K562 (cell line): Measurements from ENCODE around the gene LYAR. TPM values are rescaled to one million over a fixed set of nuclear protein-coding genes. Genes with fewer than 3 reads are reported as not detected.

Experiments
- ATAC-seq: fragments of 200-7000 bp; cut with Tn5 transposase; 3 replicates; pipeline ENCODE4 v1.9.1; 2020; ENCODE audit warnings: moderate library complexity
- BruUV-seq: library from RNA; stranded (reverse); fragments of 400-500 nt; replicated peaks from 2 replicates; lab custom pipeline; 2021; lab: Mats Ljungman, UMichigan
- CTCF ChIA-PET: fragments of 300-600 bp; formaldehyde crosslinking; extraction: SDS; loops from one replicate; lab custom pipeline; 2021; ENCODE audit warnings: low intra/inter-chr PET ratio; lab: Yijun Ruan, JAX
- POLR2A ChIA-PET: fragments of 300-600, 350-650 bp; sonication (Branson Sonifier 250); formaldehyde crosslinking; extraction: SDS; loops from one replicate; lab custom pipeline; 2021; ENCODE audit warnings: antibody characterized with exemption, inconsistent platforms; lab: Yijun Ruan, JAX
- DNase-seq, 4 experiments: peaks; one replicate each; pipeline versions ENCODE4 v3.0.0 to v3.0.0-alpha.2; 2011 to 2018; ENCODE audit warnings: low spot score in 3 of 4, mixed read lengths in 3 of 4; ENCODE audit errors: extremely low read depth in 1 of 4
- FAIRE-seq: peaks from 2 replicates; lab custom pipeline; 2011; peaks lifted over from hg19 to GRCh38; lab: Jason Lieb, UNC
- H2AFZ ChIP-seq: 2 replicates; pipeline ENCODE4 v1.6.0; 2011; ENCODE audit warnings: low read depth, low read length, control low read depth, inconsistent platforms
- H3K27ac ChIP-seq: fragments of 200-600 bp; 3 replicates; pipeline ENCODE4 v1.8.0; 2011; ENCODE audit warnings: low read depth, mild to moderate bottlenecking, control low read depth, inconsistent platforms, low read length, moderate library complexity, mixed read lengths; ENCODE audit errors: extremely low read depth
- H3K27me3 ChIP-seq, 2 experiments: fragments of 300-600 bp in 1 of 2; 2 replicates in 1 of 2; 3 replicates in 1 of 2; pipeline versions ENCODE4 v1.6.0 to v1.8.0; 2011; ENCODE audit warnings: inconsistent platforms in 2 of 2, low read length in 2 of 2, mild to moderate bottlenecking in 1 of 2, mixed read lengths in 1 of 2, moderate library complexity in 1 of 2; ENCODE audit not compliant: control insufficient read depth in 2 of 2, insufficient read depth in 2 of 2
- H3K36me3 ChIP-seq: fragments of 300-600 bp; 3 replicates; pipeline ENCODE4 v1.8.0; 2011; ENCODE audit warnings: mild to moderate bottlenecking, low read length, inconsistent platforms; ENCODE audit not compliant: control insufficient read depth, insufficient read depth
- H3K4me1 ChIP-seq, 2 experiments: fragments of 200-600 bp in 1 of 2; replicated peaks in 1 of 2; 2 replicates in 1 of 2; 3 replicates in 1 of 2; pipeline versions ENCODE4 v1.5.1 to v1.8.0; 2011; ENCODE audit warnings: inconsistent platforms in 2 of 2, low read length in 2 of 2, mild to moderate bottlenecking in 1 of 2, mixed read lengths in 1 of 2, moderate library complexity in 1 of 2; ENCODE audit not compliant: control insufficient read depth in 2 of 2, insufficient read depth in 2 of 2
- H3K4me2 ChIP-seq: 2 replicates; pipeline ENCODE4 v1.6.1; 2011; ENCODE audit warnings: low read length, control low read depth, inconsistent platforms, mixed read lengths; ENCODE audit not compliant: insufficient read depth
- H3K4me3 ChIP-seq: fragments of 200-600 bp; sonication (generic), shearing (Covaris generic); 2 replicates; pipeline ENCODE4 v1.5.1; 2016; ENCODE audit warnings: control low read depth, inconsistent platforms
- H3K79me2 ChIP-seq: fragments of 200-600 bp; 3 replicates; pipeline ENCODE4 v1.8.0; 2011; ENCODE audit warnings: low read length, inconsistent platforms; ENCODE audit not compliant: control insufficient read depth, insufficient read depth
- H3K9ac ChIP-seq, 2 experiments: 2 replicates each; pipeline versions ENCODE4 v1.6.0 to v1.6.1; 2011; ENCODE audit warnings: low read depth in 2 of 2, low read length in 2 of 2, control low read depth in 1 of 2, inconsistent platforms in 1 of 2, mild to moderate bottlenecking in 1 of 2, mixed read lengths in 1 of 2; ENCODE audit not compliant: insufficient read depth in 1 of 2
- H3K9me1 ChIP-seq: one replicate; pipeline ENCODE4 v1.6.0; 2011; ENCODE audit warnings: inconsistent platforms, mild to moderate bottlenecking, low read length, moderate library complexity; ENCODE audit not compliant: control insufficient read depth, insufficient read depth
- H3K9me3 ChIP-seq: replicated peaks from 2 replicates; pipeline ENCODE4 v1.5.1; 2011; ENCODE audit warnings: low read depth, low read length, inconsistent platforms; ENCODE audit not compliant: control insufficient read depth, insufficient read depth
- H4K20me1 ChIP-seq: replicated peaks from 2 replicates; pipeline ENCODE4 v1.6.1; 2011; ENCODE audit warnings: low read length, inconsistent platforms, mixed read lengths; ENCODE audit not compliant: control insufficient read depth, insufficient read depth
- ATF1 ChIP-seq, 2 experiments: fragments of 450-650 bp in 1 of 2; IDR thresholded peaks; 2 replicates each; pipeline ENCODE4 v1.6.1; 2016; ENCODE audit warnings: missing compliant biosample characterization in 1 of 2, missing genetic modification characterization in 1 of 2
- CREB1 ChIP-seq, 2 experiments: sonication (generic) in 1 of 2; formaldehyde crosslinking in 1 of 2; IDR thresholded peaks; 2 replicates each; pipeline versions ENCODE4 v1.6.1 to v1.8.0; 2012 to 2022; ENCODE audit warnings: inconsistent platforms in 1 of 2, mild to moderate bottlenecking in 1 of 2, missing genetic modification reagents in 1 of 2, moderate library complexity in 1 of 2
- CREM ChIP-seq: IDR thresholded peaks from 2 replicates; pipeline ENCODE4 v1.6.1; 2014; ENCODE audit warnings: antibody characterized with exemption, low read depth
- EGR1 ChIP-seq: fragments of 450-650 bp; conservative IDR thresholded peaks from 2 replicates; pipeline ENCODE4 v1.6.1; 2017; ENCODE audit warnings: mild to moderate bottlenecking
- VEZF1 ChIP-seq: fragments of 200-800 bp; sonication (Bioruptor generic); IDR thresholded peaks from 2 replicates; pipeline ENCODE4 v1.6.1; 2017; ENCODE audit warnings: missing genetic modification characterization, missing compliant biosample characterization
- ZNF318 ChIP-seq, 2 experiments: fragments of 450-650 bp; IDR thresholded peaks; 2 replicates each; pipeline ENCODE4 v1.6.1; 2016; ENCODE audit warnings: mild to moderate bottlenecking in 2 of 2, borderline replicate concordance in 1 of 2, low read depth in 1 of 2, moderate library complexity in 1 of 2
- ZNF740 ChIP-seq, 3 experiments: fragments of 200-800 bp in 1 of 3; sonication (Bioruptor generic) in 1 of 3; sonication (generic) in 1 of 3; formaldehyde crosslinking in 1 of 3; IDR thresholded peaks; 2 replicates each; pipeline versions ENCODE4 v1.6.1 to v1.8.0; 2016 to 2022; ENCODE audit warnings: mild to moderate bottlenecking in 2 of 3, missing compliant biosample characterization in 2 of 3, missing genetic modification characterization in 2 of 3, missing genetic modification reagents in 1 of 3
- WGBS: fragments of 100-300 bp; shearing (Covaris generic); methylation state at CpG from one replicate; pipeline ENCODE4 v1.1.6; 2016; ENCODE audit warnings: low coverage, mixed read lengths; ENCODE audit not compliant: insufficient coverage; ENCODE audit errors: missing lambda C conversion rate; 5-methylcytosine and 5-hydroxymethylcytosine counted together
- in situ Hi-C: fragments of 300-500 bp; cut with MboI; formaldehyde crosslinking; loops from 4 replicates; pipeline ENCODE4 v1.15.0; 2018; ENCODE audit warnings: inconsistent platforms, mixed read lengths
- intact Hi-C: fragments of 100-400 bp; cut with micrococcal nuclease; formaldehyde crosslinking; loops from 2 replicates; pipeline ENCODE4 v1.14.2; 2022
- polyA plus RNA-seq, 8 experiments: library from polyadenylated mRNA; depleted of rRNA in 4 of 8; stranded (reverse) in 5 of 8; unstranded in 3 of 8; fragments of >200 nt; fragmentation: Nextera tagmentation in 2 of 8; fragmentation: Illumina TruSeq in 1 of 8; extraction: Ambion mirVana in 2 of 8; extraction: Trizol in 1 of 8; gene quantifications; 2 replicates each; pipeline versions ENCODE4 v1.2.1 to v1.2.3, GENCODE V29; 2011 to 2014; ENCODE audit warnings: inconsistent platforms in 1 of 8, missing spikeins in 1 of 8
- total RNA-seq, 7 experiments: library from RNA; depleted of rRNA in 6 of 7; stranded (reverse); fragments of >200 nt in 6 of 7; fragmentation: Illumina TruSeq in 2 of 7; extraction: Trizol in 2 of 7; gene quantifications; 2 replicates each; pipeline versions ENCODE4 v1.2.1 to v1.2.3, GENCODE V29; 2011 to 2021; ENCODE audit warnings: low replicate concordance in 1 of 7

LYAR gene
- total and polyA plus RNA-seq, 9 of the 15 experiments (the other 6 are each of a cell fraction or from before 2014, with no cell fraction given) = 28.3 to 172 (median 127) TPM

GRCh38 chr4:4320951-4321714, 31.2 kb upstream of the LYAR start:
- DNase-seq (peak; percentile 59 to 68 (median 68)), ATAC-seq (peak; percentile 47), FAIRE-seq (peak; percentile 29)
- Histone ChIP-seq H3K27me3 (no peaks in the 10 kb centered on the region), H4K20me1 (no peaks in the 10 kb centered on the region), H3K4me3 (no peak overlapping the region), H3K27ac (no peak overlapping the region), H3K4me2 (no peak overlapping the region), H3K79me2 (no peaks in the 10 kb centered on the region), H2AFZ (no peak overlapping the region), H3K4me1 (peaks cover 24 to 35% of the 10 kb centered on the region in 2 experiments; a peak in 4 of 5 replicates), H3K9me3 (no peaks in the 10 kb centered on the region), H3K9ac (no peak overlapping the region; a peak in 1 of 4 replicates), H3K9me1 (no peaks in the 10 kb centered on the region), H3K36me3 (peaks cover 17% of the 10 kb centered on the region; the same call in 2 of the 3 replicates)
- 69% methylated on average over 22 of the region's 26 CpGs for WGBS
- ChIA-PET POLR2A (interaction anchor here (0.5 kb wide), 1 partner anchor 414 kb away, joined by 3 read pairs; no protein-coding TSS in a partner anchor), CTCF (no interaction called here)
- BruUV-seq = no TSS peak
- intact Hi-C loops = loop anchor here (5.0 kb wide), 1 partner anchor 34 kb away; no protein-coding TSS in a partner anchor
- in situ Hi-C loops = no loop called here
- TF ChIP-seq CREB1 (IDR thresholded peaks at IDR 0.05) = peak; percentile 50; the same call in 1 of the 2 replicates
- no peak for TF ChIP-seq CREB1 (CRISPR knock-in tag; IDR thresholded peaks at IDR 0.05)
- TF ChIP-seq ZNF318 (IDR thresholded peaks at IDR 0.05; ENCODE audit: borderline replicate concordance in 1 of 2, low read depth in 1 of 2) = no peak
- TF ChIP-seq ATF1 (CRISPR knock-in tag; IDR thresholded peaks at IDR 0.05) = no peak
- TF ChIP-seq ATF1 (tag; IDR thresholded peaks at IDR 0.05) = peak; percentile 70
- TF ChIP-seq EGR1 = peak; percentile 76
- peak; percentile 88 for TF ChIP-seq CREM
- 0 out of 2 replicates have a peak, but pooled peaks have one; percentile 35 for TF ChIP-seq ZNF740 (CRISPR knock-in tag; IDR thresholded peaks at IDR 0.05)
- TF ChIP-seq ZNF740 (tag; IDR thresholded peaks at IDR 0.05) = no peak
- peak; percentile 37 for TF ChIP-seq VEZF1 (CRISPR knock-in tag)
